Stimulated activated CD8-positive, alpha-beta memory T cell treated with anti-CD3 and anti-CD28 coated beads, Interleukin-4, amount 100 ng/mL, for 24 hours (primary cell): ENCODE data around the gene ZNF462.
"Not testable (repeated sequence)": the region's sequence is repeated elsewhere in the genome, so short reads cannot be mapped to it uniquely, and the experiment has no call there.

Experiments used
- DNase-seq: peaks from one replicate; pipeline ENCODE4 v3.0.0-alpha.2; 2020; ENCODE audit warnings: low read depth

ZNF462 gene

DNA sequence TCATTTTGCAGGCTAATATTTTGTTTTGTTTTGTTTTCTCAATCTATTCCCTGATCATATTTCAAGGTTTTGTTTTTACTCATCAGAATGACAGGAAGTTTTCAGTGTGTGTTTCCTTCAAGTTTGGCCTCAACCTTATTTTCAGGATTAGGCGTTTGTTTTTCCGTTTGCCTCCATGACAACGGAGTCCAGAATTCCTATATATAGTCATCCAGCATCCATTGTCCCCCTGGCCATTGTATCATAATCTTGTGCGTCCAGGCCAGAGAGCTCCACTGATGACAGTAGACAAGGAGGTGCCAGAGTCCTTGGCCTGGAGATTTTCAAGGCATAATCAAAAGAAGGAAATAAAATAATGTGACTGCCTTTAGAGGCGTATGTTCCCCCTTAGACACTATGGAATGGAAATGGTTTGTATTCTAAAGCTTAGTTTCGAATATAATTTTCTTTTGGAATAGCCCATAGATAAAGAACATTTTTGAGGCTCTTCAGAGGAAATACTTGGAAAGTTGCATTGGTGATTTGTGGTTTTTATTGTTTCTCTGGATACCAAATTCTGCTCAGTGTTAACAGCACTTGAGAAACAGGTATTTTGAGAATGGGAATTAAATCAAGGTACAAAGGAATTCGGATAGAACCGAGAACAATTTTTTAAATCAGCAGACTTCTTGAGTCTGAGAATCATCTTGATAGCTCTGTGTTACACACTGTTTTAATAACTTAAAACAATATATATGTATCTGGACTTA lies 99.8 kb downstream of the ZNF462 start:
- no peak for DNase-seq

DNA sequence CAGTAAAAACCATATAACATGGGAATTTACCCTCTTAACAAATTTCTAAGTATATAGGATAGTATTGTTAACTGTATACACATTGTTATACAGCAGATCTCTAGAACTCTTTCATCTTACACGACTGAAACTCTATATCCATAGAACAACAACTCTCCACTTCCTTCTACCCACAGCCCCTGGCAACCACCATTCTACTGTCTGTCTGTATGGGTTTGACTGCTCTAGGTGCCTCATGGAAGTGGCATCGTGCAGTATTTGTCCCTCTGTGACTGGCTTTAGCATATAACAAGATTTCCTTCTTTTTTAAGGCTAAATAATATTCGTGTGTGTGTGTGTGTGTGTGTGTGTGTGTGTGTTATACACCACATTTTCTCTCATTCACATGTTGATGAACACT lies 100.7 kb downstream of the ZNF462 start:
- DNase-seq, result no peak

DNA sequence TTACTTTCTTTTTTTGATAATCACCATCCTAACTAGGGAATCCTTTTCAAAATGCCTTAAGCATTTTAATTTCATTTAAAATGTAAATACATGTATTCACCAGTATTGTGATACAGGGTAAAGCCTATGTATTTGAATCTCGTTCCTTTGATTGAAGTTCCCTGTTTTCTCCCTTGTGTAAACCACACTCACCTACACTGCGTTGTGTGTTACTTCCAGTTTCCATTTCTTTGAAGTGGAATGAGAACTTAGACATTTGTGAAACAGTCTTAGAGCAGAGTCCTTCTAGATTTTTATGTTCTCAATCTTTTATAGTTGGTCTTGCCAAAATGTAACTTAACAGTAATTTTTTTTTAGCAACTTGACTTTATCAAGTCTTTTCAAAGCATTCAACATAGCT lies 101.4 kb downstream of the ZNF462 start:
- no peak for DNase-seq

DNA sequence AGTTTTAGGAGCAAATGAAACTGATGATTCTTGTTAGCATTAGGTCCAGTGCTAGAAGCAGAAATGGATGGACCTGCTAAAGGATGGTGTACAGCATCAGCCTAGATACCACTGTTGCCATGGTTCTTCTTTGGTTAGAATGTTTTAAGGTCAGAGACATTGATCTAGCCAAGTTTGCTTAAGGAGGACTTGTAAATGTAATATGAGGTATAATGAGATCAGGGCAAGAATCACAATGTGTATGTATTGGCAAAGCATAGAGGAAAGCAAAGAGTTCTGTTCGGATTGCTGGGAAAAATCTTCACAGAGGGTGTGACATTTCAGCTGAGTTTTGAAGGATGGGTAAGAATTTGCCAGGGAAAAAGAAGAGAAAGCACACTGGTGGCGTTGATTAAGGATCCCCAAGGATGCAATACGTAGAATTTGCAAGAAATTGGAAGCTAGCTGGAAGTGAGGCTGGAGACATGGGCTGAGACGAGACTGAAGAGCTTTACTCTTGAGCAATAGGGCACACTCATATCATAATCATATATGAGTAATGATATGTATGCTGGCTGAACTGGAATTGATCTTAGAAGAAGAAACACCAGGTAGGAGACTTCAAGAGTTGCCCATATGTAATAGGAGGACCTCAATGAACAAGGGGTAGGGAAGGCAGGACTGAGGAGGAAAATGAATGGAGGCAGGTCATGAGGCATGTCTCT lies 102.0 kb downstream of the ZNF462 start:
- no peak for DNase-seq

DNA sequence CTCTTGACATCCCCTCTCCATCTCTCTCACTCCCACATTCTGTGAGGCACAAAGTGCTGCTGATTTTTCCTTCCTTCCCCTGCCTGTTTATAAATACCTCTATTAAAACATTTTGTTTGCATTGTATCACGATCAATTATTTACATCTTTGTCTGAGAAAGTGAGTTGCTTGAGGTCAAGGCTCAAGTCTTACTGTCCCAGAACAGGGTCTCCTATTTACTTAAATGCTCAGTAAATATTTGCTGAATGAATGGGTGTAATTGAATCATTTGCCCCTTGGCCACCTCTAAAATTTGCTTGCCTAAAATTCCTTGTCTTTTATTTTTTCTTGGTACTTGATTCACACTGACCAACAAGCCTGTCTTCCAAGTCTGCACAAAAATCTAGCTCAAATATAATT lies 103.5 kb downstream of the ZNF462 start:
- DNase-seq, result no peak

DNA sequence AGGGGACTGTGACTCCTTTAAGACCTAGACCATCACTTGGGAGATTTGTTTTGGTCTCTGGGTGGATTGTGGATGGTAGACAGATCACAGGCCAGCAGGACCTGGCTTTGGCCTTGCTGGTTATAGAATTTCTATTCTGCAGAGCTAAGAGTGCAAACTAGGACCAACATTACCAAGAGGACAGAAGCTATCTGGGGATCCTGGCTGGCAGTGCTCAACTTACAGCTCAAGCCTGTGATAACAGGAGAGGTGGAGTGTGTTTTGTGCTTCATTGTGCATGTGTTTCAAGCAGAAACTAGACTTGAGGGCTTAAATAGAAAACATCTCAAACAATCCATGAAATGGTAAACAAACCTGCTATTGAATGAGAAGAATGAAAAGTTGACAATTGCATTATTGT lies 106.7 kb downstream of the ZNF462 start:
- no peak for DNase-seq

DNA sequence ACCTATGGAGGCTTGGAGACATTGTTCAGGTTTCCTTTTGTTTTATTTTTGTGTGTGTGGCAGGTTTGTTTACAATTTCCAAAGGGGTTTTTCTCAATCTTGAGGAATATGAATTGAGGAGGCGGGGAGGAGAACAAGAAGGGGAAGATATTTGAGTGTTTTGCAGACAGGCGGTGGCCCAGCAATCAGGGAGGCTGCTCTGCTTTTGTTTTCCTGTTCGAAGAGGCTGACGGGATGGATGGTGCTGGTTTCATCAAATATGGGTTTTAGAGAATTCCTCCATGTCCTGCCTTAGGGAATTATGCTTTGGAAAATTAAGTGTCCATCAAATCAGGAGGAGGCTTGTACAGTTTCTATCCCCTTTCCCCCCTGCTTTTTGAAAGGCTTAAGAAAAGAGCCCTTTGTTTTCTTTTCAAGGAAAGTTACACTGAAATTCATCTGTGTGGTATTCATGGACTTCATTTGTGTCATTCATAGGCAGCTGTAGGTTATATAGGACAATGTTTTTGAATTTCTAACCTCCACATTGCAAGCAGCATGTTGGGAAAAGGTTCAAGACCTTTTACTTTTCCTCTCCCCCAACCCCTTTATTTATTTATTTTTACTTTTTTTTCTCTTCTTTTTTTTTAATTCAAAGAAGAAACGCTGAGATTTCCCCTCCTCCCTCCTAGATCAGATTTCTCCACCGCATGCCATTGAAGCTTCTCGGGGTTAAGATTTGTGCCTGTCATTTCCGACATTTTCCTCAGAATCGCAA lies 107.4 kb downstream of the ZNF462 start:
- no peak for DNase-seq

DNA sequence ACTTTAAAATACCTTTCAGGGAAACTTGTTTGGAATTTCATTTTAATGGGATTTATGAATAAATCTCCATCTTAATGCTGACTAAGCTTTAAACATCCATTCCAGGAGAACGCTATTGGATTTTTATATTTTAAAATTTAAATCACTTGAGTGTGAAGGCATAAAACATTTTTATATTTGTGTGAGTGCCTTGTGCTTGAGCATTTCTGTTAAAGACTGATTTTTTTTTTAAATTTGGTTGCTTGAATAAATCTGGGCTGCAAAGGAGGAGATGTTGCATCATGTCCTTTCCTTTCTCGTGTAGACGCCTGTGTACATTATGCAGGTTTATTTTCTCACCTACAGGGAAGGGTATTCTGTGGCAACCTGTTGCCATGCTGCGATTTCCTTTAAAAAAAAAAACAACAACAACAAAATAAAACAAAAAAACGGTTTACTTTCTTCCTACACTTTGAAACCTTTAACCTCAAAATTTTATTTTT lies 108.1 kb downstream of the ZNF462 start:
- DNase-seq, result no peak

DNA sequence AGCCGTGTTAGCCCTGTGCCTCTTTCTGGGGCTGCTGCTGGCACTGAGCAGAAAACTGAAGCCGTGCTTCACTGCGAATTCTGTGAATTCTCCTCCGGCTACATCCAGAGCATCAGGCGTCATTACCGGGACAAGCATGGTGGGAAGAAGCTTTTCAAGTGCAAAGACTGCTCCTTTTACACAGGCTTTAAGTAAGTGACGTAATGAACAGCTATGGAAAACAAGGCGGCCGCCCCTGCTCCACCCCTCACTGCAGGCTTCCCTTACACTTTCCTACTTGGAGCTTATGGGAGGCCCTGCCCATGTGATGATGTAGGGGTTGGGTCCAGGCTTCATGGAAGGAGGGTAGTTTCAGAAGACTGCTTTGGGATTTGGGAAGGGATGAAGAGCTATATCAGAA lies 109.1 kb downstream of the ZNF462 start:
- no peak for DNase-seq

DNA sequence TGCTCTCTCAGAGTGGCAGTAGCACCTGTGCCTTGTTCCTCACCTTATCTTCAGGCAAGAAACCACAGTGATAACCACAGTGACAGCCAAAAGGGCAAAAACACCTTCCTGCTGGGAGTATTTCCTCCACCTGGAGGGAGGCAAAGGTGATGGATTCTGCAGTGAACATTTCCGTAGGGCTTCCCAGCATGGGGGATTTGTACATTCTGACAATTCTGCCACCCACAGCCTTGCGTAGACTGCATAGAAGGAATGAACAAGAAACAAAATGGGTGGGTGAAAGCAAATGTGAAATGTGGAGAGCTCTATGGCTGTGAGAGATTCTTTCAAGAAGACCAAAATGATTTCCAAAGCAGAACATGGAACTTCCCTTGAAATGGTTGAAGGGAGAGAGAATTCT lies 111.4 kb downstream of the ZNF462 start:
- DNase-seq, result no peak

DNA sequence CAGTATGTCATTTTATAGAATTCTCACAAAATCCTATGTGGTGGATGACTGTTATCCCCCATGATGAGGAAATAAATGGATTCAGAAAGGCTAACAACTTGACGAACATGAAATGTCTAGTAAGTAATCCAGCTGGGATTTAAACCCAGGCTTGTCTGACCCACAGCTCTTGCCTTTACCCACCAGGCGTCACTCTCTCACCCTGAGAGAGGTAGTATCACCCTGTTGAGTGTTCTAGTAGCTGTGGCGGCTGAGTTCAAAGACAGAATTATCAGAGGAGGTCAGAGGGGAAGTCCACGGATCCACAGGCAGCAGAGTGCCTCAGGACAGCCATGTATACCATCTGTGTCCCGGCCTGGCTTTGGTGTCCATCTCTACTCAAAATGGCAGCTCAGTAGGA lies 113.8 kb downstream of the ZNF462 start:
- DNase-seq, result no peak

DNA sequence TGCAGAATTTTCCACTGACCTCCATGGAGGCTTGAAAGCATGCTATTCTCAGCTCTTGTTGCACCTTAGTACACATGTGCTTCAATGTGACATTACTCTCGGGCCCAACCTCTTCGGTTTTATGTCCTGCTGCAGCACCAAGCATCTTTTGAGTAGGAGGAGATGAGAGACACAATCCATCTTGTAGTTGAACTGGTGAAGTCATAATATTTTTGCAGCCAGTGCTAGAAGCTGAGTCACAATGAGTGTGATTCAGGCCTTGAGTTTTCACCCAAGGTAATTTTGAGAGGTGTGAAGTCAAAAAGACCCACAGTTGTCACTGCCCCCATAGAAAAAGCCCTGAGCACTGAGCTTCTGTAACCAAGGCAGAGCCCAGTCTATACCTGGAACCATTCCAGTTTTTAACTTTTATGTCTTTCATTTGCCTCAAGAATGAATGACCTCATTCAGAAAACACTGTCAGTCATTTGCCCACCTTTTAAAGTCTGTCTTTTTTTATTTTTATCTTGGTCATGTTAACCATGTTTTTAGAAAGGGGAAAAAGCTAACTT lies 117.7 kb downstream of the ZNF462 start:
- DNase-seq, result no peak

DNA sequence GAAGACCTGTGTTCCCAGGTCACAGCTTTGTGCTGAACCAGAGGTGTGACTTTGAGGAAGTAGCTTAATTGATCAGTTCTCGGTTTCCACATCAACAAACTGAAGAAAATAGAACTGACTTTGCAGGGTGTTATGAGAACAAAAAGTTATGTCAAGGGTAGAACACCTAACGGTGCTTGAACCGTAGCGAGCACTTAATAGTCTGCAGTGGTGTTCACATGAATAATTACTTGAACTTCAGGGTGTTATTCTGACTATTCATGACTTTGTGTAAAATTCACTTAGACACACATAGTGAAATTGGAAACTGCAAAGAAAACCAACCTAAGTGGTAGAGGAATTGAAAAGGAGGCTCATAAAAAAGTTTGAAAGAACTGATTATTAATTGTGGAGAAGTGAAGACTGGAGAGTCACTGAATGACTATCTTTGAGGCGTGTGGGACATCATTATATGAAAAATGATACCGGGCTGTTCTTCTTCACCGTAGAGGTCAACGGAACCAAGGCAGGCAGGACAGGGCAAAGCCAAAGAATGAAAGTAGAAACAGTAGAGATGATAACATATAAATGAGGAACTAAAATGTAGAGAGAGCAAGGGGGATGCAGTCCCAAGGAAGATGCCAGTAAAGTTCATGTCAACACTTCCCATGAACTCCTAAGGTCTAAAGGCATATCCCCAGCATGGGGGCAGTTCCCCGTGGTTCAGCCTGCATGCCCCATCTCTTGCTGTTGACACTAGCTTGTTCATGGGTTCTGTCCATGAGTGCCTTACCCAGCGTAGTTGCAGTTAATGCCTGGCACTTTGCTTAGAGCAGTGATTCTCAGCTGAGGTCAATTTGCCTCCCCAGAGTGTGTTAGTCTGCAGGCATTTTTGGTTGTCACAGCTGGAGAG lies 118.7 kb downstream of the ZNF462 start:
- DNase-seq, result no peak

DNA sequence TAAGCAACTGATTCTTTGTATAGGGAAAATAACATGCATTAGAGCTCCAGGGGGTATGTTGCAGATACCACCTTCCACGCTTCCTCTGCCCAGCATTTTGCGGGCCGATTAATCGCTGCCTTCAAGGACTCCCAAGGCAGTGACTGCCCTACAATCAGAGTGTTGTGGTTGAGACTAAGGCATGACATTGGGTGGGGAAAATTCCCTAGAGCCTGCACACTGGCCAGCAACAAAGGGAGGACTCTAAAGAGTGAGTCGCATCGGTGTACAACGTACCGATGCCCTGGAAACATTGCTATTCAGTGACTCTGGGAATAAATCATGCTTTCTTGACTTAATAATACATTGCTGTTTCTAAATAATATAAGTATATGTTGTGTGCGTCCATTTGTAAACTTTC lies 119.7 kb downstream of the ZNF462 start:
- no peak for DNase-seq

DNA sequence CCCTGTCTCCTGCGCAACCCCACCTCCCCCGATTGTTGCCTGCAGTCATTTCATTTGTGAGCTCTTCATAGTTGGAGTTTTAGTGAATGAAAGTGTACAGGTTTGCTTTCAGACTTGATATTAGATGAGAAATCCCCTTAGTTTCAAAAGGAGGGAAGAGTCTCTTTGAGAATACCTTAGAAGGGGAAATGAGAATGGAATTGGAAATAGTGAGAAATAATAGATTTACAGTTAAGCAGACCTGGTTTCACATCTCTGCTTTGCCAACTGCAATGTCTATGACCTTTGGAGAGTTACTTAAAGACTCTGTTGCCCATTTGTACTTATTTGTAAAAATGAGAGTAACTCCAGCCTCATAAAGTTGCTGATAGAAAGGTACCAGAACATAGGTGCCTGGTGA lies 120.4 kb downstream of the ZNF462 start:
- DNase-seq, result no peak

DNA sequence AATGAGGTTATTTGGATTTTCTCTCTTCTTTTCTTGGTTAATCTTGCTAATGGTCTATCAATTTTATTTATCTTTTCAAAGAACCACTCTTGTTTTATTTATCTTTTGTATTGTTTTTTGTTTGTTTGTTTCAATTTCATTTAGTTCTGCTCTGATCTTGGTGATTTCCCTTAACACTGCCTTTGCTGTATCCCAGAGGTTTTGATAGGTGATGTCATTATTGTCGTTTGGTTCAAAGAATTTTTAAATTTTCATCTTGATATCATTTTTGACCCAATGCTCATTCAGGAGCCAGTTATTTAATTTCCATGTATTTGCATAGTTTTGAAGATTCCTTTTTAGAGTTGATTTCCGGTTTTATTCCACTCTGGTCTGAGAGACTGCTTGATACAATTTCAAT lies 126.9 kb downstream of the ZNF462 start:
- not testable (repeated sequence) for DNase-seq

DNA sequence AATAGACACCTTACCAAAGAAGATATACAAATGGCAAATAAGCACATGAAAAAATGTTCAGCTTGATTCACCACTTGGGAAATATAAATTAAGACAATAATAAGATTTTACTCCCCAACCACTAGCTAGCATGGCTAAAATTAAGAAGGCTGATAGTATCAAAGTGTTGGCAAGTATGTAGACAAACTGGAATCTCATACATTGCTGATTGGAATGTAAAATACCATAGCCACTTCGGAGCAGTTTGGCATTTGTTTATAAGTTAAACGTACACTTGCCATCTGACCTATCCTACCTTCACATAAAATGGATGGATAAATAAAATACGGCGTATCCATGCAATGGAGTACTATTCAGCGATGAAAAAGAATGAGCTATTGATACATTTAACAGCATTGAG lies 129.2 kb downstream of the ZNF462 start:
- no peak for DNase-seq

DNA sequence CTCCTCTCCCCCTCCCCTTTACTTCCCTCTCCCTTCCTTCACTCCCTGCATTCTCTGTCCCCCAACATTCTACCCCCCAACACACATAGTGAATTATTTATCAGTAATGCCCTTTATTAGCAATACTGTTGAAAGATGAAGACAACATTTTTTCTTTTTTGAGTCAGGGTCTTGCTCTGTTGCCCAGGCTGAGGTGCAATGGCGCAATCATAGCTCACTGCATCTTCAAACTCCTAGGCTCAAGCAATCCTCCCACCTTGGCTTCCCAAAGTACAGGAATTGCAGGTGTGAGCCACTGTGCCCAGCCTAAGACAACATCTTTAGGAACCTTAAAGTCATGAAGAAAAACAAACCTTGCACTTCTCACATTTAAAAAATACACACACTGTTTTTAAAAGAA lies 130.6 kb downstream of the ZNF462 start:
- DNase-seq, result no peak

DNA sequence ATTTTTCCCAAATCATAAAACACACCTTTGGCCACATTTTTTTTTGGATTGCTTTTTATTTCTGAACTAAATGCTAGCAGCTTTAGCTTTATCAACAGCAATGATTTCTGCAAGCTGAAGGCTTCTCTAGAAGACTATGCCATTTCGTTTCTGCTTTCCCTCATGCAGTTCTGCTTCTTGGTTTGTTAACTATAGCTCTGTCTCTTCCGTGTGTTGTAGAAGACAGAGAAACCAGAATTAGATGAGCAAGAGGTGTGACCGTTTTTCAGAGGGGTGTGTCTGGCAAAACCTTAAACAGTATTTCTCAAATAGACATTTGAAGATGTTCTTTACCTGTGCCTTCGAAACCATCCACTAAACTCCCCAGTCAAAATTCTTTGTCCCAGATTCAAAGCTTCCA lies 131.5 kb downstream of the ZNF462 start:
- DNase-seq, result no peak

DNA sequence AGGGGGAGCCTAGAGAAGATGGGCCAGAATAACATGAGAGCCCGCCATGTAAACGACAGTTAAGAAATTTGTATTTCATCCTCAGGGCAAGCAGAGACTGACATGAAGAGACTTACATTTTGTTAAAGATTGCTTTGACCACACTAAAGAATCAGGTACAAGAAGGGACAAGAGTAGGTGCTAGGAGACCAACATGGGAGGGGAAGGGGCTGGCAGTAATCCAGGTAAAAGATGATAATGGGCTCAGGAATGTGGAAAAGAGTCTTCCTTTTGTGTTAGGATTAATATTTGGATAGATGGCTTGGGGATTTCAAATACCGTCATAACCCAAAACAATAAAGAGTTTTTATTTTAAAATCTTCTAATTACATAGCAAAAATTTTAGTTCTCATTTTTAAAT lies 137.3 kb downstream of the ZNF462 start:
- no peak for DNase-seq

DNA sequence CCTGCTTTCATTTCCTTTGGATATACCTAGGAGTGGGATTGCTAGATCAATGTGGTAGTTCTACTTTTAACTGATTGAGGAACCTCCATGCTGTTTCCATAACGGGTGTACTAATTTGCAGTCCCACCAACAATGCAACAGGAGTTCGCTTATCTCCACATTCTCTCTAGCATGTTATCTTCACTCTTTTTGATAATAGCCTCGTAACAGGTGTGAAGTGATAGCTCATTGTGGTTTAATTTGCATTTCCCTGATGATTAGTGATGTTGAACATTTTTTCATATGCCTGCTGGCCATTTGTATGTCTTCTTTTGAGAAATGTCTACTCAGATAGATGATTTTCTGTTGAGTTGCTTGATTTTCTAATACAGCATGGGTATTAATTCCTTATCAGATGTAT lies 142.2 kb downstream of the ZNF462 start:
- no peak for DNase-seq

DNA sequence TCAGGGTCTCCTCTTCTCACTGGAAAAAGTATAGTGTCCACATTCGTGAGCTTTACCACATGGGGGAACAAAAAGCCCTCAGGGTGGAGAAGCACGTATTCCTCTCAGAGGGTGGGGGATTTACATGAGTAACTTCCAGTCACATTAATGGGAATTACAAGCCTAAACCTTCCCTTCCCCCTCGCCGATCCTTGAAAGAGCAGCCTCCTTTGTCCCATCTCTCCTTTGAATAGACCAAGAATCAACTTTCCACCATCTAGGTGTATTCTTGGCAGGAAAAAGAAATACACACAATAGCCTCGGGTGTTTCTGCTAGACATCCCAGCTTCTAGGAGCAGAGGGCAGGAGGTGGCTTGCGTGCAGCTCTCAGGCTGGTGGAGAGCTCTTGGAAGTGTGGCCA lies 144.4 kb downstream of the ZNF462 start:
- DNase-seq, result no peak
